Tibial artery (tissue), 4 donors: ENCODE data around the gene GUK1.

Experiments used
- DNase-seq, 2 donors: peaks; one replicate each; pipeline ENCODE4 v3.0.0-alpha.2; 2019
- H3K27ac ChIP-seq, 2 donors: fragments of 200-600 bp; sonication (generic) in 1 of 2; 1 replicate in 1 of 2; 2 replicates in 1 of 2; pipeline ENCODE4 v1.5.1; 2018 to 2019; ENCODE audit warnings: mild to moderate bottlenecking in 1 of 2
- H3K27me3 ChIP-seq, 2 donors: fragments of 200-600 bp; sonication (generic) in 1 of 2; one replicate each; pipeline versions ENCODE4 v1.5.1 to v1.6.0; 2016 to 2019
- H3K36me3 ChIP-seq, 3 donors: fragments of 200-600 bp; sonication (generic) in 2 of 3; one replicate each; pipeline ENCODE4 v1.5.1; 2016 to 2019; ENCODE audit warnings: mild to moderate bottlenecking in 2 of 3
- H3K4me1 ChIP-seq, 4 donors: fragments of 200-600 bp; sonication (generic) in 2 of 4; 1 replicate in 3 of 4; 2 replicates in 1 of 4; pipeline ENCODE4 v1.5.1; 2016 to 2019
- H3K4me3 ChIP-seq, 2 donors: fragments of 200-600 bp; sonication (generic) in 1 of 2; 1 replicate in 1 of 2; 2 replicates in 1 of 2; pipeline ENCODE4 v1.5.1; 2018 to 2019; ENCODE audit warnings: mild to moderate bottlenecking in 2 of 2
- H3K9me3 ChIP-seq, 3 donors: fragments of 200-600 bp; sonication (generic) in 1 of 3; one replicate each; pipeline ENCODE4 v1.5.1; 2016 to 2019
- intact Hi-C: fragments of 100-400 bp; cut with DNase I; formaldehyde crosslinking; loops from one replicate; pipeline ENCODE4 v1.15.0; 2023; ENCODE audit warnings: low total_unique reads
- TF ChIP-seq, protein P1 (sequence below), 2 experiments: fragments of 200-600 bp in 1 of 2; fragments of 450-650 bp in 1 of 2; IDR thresholded peaks; one replicate each; pipeline ENCODE4 v1.5.1; 2017 to 2019; ENCODE audit warnings: antibody characterized with exemption in 2 of 2, mild to moderate bottlenecking in 1 of 2, moderate library complexity in 1 of 2

The GUK1 gene

DNA sequence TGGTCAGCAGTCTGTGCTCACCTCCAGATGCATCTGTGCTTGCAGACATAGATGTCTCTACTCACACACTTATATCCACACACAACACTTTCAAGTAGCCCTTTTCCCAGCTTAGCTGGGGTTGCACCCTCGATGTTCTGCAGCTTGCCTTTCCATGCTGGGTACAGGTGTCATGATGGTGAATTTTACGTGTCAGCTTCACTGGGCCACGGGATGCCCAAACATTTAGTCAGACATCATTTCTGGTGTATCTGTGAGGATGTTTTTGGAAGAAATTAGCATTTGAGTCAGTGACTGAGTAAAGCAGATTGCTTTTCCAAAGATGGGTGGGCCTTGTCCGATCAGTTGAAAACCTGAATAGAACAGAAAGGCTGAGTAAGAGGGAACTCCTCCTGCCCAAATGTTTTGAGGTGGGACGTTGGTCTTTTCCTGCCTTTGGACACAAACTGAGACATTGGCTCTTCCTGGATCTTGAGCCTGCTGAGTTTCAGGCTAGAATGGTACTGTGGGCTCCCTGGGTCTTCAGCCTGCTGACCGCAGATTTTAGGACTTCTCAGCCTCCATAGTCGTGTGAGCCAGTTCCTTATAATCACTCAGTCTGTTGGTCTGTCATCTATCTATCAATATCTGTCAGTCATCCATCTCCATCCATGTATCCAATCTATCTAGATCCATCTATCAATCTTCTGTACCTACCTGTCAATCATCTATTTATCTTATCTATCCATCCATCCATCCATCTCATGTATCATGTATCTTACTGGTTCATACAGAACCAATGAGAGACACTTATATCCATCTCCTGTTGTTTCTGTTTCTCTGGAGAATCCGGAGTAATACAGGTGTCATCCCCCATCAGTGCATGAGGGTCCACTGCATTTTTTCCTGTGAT is 55.1 kb downstream of the GUK1 start:
- Histone ChIP-seq H3K27ac (no peak overlapping the region), H3K36me3 (peaks cover under 1 to 6% (median 4%) of the 10 kb centered on the region in 3 donors), H3K9me3 (peaks cover 0 to 19% (median 4%) of the 10 kb centered on the region in 3 donors), H3K4me1 (no peaks in the 10 kb centered on the region), H3K27me3 (no peaks in the 10 kb centered on the region), H3K4me3 (no peak overlapping the region)
- intact Hi-C loops, result no loop called here
- TF ChIP-seq, protein P1, sequence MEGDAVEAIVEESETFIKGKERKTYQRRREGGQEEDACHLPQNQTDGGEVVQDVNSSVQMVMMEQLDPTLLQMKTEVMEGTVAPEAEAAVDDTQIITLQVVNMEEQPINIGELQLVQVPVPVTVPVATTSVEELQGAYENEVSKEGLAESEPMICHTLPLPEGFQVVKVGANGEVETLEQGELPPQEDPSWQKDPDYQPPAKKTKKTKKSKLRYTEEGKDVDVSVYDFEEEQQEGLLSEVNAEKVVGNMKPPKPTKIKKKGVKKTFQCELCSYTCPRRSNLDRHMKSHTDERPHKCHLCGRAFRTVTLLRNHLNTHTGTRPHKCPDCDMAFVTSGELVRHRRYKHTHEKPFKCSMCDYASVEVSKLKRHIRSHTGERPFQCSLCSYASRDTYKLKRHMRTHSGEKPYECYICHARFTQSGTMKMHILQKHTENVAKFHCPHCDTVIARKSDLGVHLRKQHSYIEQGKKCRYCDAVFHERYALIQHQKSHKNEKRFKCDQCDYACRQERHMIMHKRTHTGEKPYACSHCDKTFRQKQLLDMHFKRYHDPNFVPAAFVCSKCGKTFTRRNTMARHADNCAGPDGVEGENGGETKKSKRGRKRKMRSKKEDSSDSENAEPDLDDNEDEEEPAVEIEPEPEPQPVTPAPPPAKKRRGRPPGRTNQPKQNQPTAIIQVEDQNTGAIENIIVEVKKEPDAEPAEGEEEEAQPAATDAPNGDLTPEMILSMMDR (IDR thresholded peaks at IDR 0.05), result no peak
- DNase-seq, result no peak

DNA sequence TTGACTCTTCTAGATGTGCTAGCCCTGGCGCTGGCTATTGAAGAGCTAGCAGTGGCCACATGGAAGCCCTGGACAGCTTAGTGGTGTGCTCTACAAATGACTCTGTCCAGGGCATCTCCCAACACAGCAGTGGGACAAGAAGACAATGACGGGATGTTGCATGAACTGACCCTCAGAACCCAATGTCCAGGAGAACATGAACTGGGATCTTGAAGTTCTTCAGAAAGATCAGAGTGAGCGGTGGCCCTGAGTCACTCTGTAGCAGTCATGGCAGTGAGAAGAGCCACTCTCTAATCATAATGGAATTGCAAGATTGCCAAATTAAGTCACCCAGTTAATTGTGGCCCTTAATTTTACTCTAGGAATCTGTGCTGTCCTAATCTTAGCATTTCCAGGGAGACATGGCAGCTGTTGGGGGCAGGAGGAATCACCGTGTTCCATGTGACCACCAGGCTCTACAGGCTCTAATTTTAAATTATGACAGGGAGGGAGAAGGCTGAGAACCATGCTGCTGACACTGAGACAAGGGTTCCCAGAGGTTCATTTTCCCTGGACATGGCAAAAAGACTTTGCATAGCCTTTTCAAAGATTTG is 57.6 kb downstream of the GUK1 start:
- H3K4me1 ChIP-seq, result no peaks in the 10 kb centered on the region
- H3K9me3 ChIP-seq, result peaks cover 0 to 19% (median 4%) of the 10 kb centered on the region in 3 donors
- intact Hi-C loops, result no loop called here
- H3K36me3 ChIP-seq, result peaks cover 4 to 12% (median 6%) of the 10 kb centered on the region in 3 donors
- H3K4me3 ChIP-seq, result no peak overlapping the region
- H3K27ac ChIP-seq, result no peak overlapping the region
- TF ChIP-seq, protein P1 (IDR thresholded peaks at IDR 0.05), result no peak
- H3K27me3 ChIP-seq, result no peaks in the 10 kb centered on the region
- no peak for DNase-seq
